Stimulated activated naive CD8-positive, alpha-beta T cell treated with anti-CD3 and anti-CD28 coated beads, Interleukin-15, Interleukin-2, amounts not matched to agents 100 ng/mL and 50 ng/mL, for 24 hours (primary cell): Measurements from ENCODE around the gene C16orf92.

ENCODE experiments used
- H3K27ac Mint-ChIP-seq: one replicate; pipeline ENCODE4 v1.8.0; 2021; ENCODE audit warnings: mild to moderate bottlenecking, mixed read lengths
- H3K27me3 Mint-ChIP-seq: one replicate; pipeline ENCODE4 v1.8.0; 2021; ENCODE audit warnings: mixed read lengths
- H3K36me3 Mint-ChIP-seq: one replicate; pipeline ENCODE4 v1.8.0; 2021; ENCODE audit warnings: low read depth, mixed read lengths
- H3K4me1 Mint-ChIP-seq: one replicate; pipeline ENCODE4 v1.8.0; 2021; ENCODE audit warnings: low read depth, mixed read lengths
- H3K4me3 Mint-ChIP-seq: one replicate; pipeline ENCODE4 v1.8.0; 2021; ENCODE audit warnings: mild to moderate bottlenecking, mixed read lengths
- H3K9me3 Mint-ChIP-seq: one replicate; pipeline ENCODE4 v1.8.0; 2021; ENCODE audit warnings: mixed read lengths

Gene C16orf92

GRCh38 chr16:30046588-30046987 lies 23.6 kb downstream of the C16orf92 start:
- Mint-ChIP-seq H3K4me1 (peaks cover 2% of the 10 kb centered on the region), H3K4me3 (no peak overlapping the region), H3K36me3 (no peaks in the 10 kb centered on the region), H3K27ac (no peak overlapping the region), H3K9me3 (no peaks in the 10 kb centered on the region), H3K27me3 (no peaks in the 10 kb centered on the region)

GRCh38 chr16:30049871-30050270 lies 26.9 kb downstream of the C16orf92 start:
- H3K4me3 Mint-ChIP-seq, result no peak overlapping the region
- no peaks in the 10 kb centered on the region for H3K36me3 Mint-ChIP-seq
- peaks cover 13% of the 10 kb centered on the region for H3K4me1 Mint-ChIP-seq
- no peaks in the 10 kb centered on the region for H3K27me3 Mint-ChIP-seq
- H3K27ac Mint-ChIP-seq, result no peak overlapping the region
- H3K9me3 Mint-ChIP-seq, result no peaks in the 10 kb centered on the region

- peak overlapping the region; percentile 67 for H3K4me3 Mint-ChIP-seq
- peaks cover 13% of the 10 kb centered on the region for H3K4me1 Mint-ChIP-seq
- no peaks in the 10 kb centered on the region for H3K36me3 Mint-ChIP-seq
- no peaks in the 10 kb centered on the region for H3K9me3 Mint-ChIP-seq
- no peak overlapping the region for H3K27ac Mint-ChIP-seq
- no peaks in the 10 kb centered on the region for H3K27me3 Mint-ChIP-seq
Measured at GRCh38 chr16:30051518-30051917, 28.5 kb downstream of the C16orf92 start.

GRCh38 chr16:30052671-30053372 lies 29.8 kb downstream of the C16orf92 start:
- peaks cover 13% of the 10 kb centered on the region for H3K4me1 Mint-ChIP-seq
- no peaks in the 10 kb centered on the region for H3K27me3 Mint-ChIP-seq
- H3K4me3 Mint-ChIP-seq, result peak overlapping the region; percentile 83
- peak overlapping the region; percentile 77 for H3K27ac Mint-ChIP-seq
- H3K36me3 Mint-ChIP-seq, result no peaks in the 10 kb centered on the region
- H3K9me3 Mint-ChIP-seq, result no peaks in the 10 kb centered on the region

GRCh38 chr16:30053376-30054015 lies 30.5 kb downstream of the C16orf92 start:
- H3K4me3 Mint-ChIP-seq, result peak overlapping the region; percentile 83
- H3K27me3 Mint-ChIP-seq, result no peaks in the 10 kb centered on the region
- H3K9me3 Mint-ChIP-seq, result no peaks in the 10 kb centered on the region
- peaks cover 13% of the 10 kb centered on the region for H3K4me1 Mint-ChIP-seq
- H3K27ac Mint-ChIP-seq, result peak overlapping the region; percentile 26
- no peaks in the 10 kb centered on the region for H3K36me3 Mint-ChIP-seq

- peak overlapping the region; percentile 42 for H3K4me3 Mint-ChIP-seq
- H3K36me3 Mint-ChIP-seq, result no peaks in the 10 kb centered on the region
- no peak overlapping the region for H3K27ac Mint-ChIP-seq
- no peaks in the 10 kb centered on the region for H3K9me3 Mint-ChIP-seq
- no peaks in the 10 kb centered on the region for H3K27me3 Mint-ChIP-seq
- H3K4me1 Mint-ChIP-seq, result peaks cover 13% of the 10 kb centered on the region
Measured at GRCh38 chr16:30054451-30054850, 31.5 kb downstream of the C16orf92 start.

- no peaks in the 10 kb centered on the region for H3K36me3 Mint-ChIP-seq
- no peaks in the 10 kb centered on the region for H3K27me3 Mint-ChIP-seq
- H3K27ac Mint-ChIP-seq, result no peak overlapping the region
- no peaks in the 10 kb centered on the region for H3K9me3 Mint-ChIP-seq
- peaks cover 13% of the 10 kb centered on the region for H3K4me1 Mint-ChIP-seq
- H3K4me3 Mint-ChIP-seq, result no peak overlapping the region
Measured at GRCh38 chr16:30054959-30055553, 32.1 kb downstream of the C16orf92 start.

GRCh38 chr16:30060346-30060745 lies 37.3 kb downstream of the C16orf92 start:
- Mint-ChIP-seq H3K27me3 (no peaks in the 10 kb centered on the region), H3K27ac (no peak overlapping the region)

GRCh38 chr16:30060836-30061554 lies 38.0 kb downstream of the C16orf92 start:
- Mint-ChIP-seq H3K4me1 (peaks cover 12% of the 10 kb centered on the region), H3K9me3 (no peaks in the 10 kb centered on the region), H3K4me3 (no peak overlapping the region), H3K36me3 (peaks cover 14% of the 10 kb centered on the region), H3K27ac (no peak overlapping the region), H3K27me3 (no peaks in the 10 kb centered on the region)

More at GRCh38 chr16:30060346-30060745, 37.3 kb downstream of the C16orf92 start:
- Mint-ChIP-seq H3K9me3 (no peaks in the 10 kb centered on the region), H3K36me3 (peaks cover 10% of the 10 kb centered on the region), H3K4me3 (no peak overlapping the region), H3K4me1 (peaks cover 12% of the 10 kb centered on the region)

GRCh38 chr16:30063278-30063892 lies 40.4 kb downstream of the C16orf92 start:
- peak overlapping the region; percentile 100 for H3K27ac Mint-ChIP-seq
- peaks cover 30% of the 10 kb centered on the region for H3K4me1 Mint-ChIP-seq
- no peaks in the 10 kb centered on the region for H3K27me3 Mint-ChIP-seq
- H3K4me3 Mint-ChIP-seq, result peak overlapping the region; percentile 99
- H3K36me3 Mint-ChIP-seq, result peaks cover 35% of the 10 kb centered on the region
- H3K9me3 Mint-ChIP-seq, result no peaks in the 10 kb centered on the region

- H3K9me3 Mint-ChIP-seq, result no peaks in the 10 kb centered on the region
- peak overlapping the region; percentile 99 for H3K4me3 Mint-ChIP-seq
- H3K27ac Mint-ChIP-seq, result peak overlapping the region; percentile 100
- H3K36me3 Mint-ChIP-seq, result peaks cover 42% of the 10 kb centered on the region
- peaks cover 36% of the 10 kb centered on the region for H3K4me1 Mint-ChIP-seq
- H3K27me3 Mint-ChIP-seq, result no peaks in the 10 kb centered on the region
Measured at GRCh38 chr16:30063893-30064728, 41.1 kb downstream of the C16orf92 start.

- H3K9me3 Mint-ChIP-seq, result no peaks in the 10 kb centered on the region
- peak overlapping the region; percentile 99 for H3K4me3 Mint-ChIP-seq
- H3K27ac Mint-ChIP-seq, result peak overlapping the region; percentile 100
- no peaks in the 10 kb centered on the region for H3K27me3 Mint-ChIP-seq
- H3K36me3 Mint-ChIP-seq, result peaks cover 48% of the 10 kb centered on the region
- peaks cover 42% of the 10 kb centered on the region for H3K4me1 Mint-ChIP-seq
Measured at GRCh38 chr16:30064729-30065101, 41.7 kb downstream of the C16orf92 start.

GRCh38 chr16:30065102-30065942 lies 42.3 kb downstream of the C16orf92 start, which contains the start of gene ALDOA:
ALDOA (plus strand) TSS chr16:30065760; CDS start chr16:30066898, 1,138 bp downstream.
- peak within 1 kb of the TSS; percentile 100 for H3K27ac Mint-ChIP-seq
- H3K27me3 Mint-ChIP-seq, result no peaks in the 10 kb centered on the region

More at GRCh38 chr16:30065102-30065942, 42.3 kb downstream of the C16orf92 start, which contains the start of gene ALDOA:
- Mint-ChIP-seq H3K4me3 (peak within 1 kb of the TSS; percentile 99), H3K36me3 (peaks cover 54% of the 10 kb centered on the region), H3K4me1 (peaks cover 45% of the 10 kb centered on the region), H3K9me3 (no peaks in the 10 kb centered on the region)
